ENCODE measurements around the gene PPY.

- TF ChIP-seq POLR2A (IDR thresholded peaks at IDR 0.05): no peak
- TF ChIP-seq, protein P1, sequence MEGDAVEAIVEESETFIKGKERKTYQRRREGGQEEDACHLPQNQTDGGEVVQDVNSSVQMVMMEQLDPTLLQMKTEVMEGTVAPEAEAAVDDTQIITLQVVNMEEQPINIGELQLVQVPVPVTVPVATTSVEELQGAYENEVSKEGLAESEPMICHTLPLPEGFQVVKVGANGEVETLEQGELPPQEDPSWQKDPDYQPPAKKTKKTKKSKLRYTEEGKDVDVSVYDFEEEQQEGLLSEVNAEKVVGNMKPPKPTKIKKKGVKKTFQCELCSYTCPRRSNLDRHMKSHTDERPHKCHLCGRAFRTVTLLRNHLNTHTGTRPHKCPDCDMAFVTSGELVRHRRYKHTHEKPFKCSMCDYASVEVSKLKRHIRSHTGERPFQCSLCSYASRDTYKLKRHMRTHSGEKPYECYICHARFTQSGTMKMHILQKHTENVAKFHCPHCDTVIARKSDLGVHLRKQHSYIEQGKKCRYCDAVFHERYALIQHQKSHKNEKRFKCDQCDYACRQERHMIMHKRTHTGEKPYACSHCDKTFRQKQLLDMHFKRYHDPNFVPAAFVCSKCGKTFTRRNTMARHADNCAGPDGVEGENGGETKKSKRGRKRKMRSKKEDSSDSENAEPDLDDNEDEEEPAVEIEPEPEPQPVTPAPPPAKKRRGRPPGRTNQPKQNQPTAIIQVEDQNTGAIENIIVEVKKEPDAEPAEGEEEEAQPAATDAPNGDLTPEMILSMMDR (IDR thresholded peaks at IDR 0.05): no peak
Measured at GRCh38 chr17:43945074-43945829, 3.0 kb upstream of the PPY start.

Data from lower leg skin (tissue), 3 donors.